ENCODE data around the gene RIT2. TPM values are rescaled to one million over a fixed set of nuclear protein-coding genes. Genes with fewer than 3 reads are reported as not detected.
A peak's percentile ranks its signal among the peaks of the same experiment; 100 is the strongest.

The RIT2 gene
- total RNA-seq, 1 donor, result not detected

GRCh38 chr18:43129946-43130524 lies 14.6 kb upstream of the RIT2 start:
- peak overlapping the region; percentile 42 for H3K4me3 ChIP-seq (ENCODE audit: low read depth, low read length)
- peak; percentile 24 for DNase-seq (ENCODE audit: low read depth)
- TF ChIP-seq, protein P1, sequence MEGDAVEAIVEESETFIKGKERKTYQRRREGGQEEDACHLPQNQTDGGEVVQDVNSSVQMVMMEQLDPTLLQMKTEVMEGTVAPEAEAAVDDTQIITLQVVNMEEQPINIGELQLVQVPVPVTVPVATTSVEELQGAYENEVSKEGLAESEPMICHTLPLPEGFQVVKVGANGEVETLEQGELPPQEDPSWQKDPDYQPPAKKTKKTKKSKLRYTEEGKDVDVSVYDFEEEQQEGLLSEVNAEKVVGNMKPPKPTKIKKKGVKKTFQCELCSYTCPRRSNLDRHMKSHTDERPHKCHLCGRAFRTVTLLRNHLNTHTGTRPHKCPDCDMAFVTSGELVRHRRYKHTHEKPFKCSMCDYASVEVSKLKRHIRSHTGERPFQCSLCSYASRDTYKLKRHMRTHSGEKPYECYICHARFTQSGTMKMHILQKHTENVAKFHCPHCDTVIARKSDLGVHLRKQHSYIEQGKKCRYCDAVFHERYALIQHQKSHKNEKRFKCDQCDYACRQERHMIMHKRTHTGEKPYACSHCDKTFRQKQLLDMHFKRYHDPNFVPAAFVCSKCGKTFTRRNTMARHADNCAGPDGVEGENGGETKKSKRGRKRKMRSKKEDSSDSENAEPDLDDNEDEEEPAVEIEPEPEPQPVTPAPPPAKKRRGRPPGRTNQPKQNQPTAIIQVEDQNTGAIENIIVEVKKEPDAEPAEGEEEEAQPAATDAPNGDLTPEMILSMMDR (IDR thresholded peaks at IDR 0.05; ENCODE audit: insufficient read depth, low read length), result no peak

- TF ChIP-seq, protein P1 (IDR thresholded peaks at IDR 0.05; ENCODE audit: insufficient read depth, low read length), result no peak
- DNase-seq (ENCODE audit: low read depth), result no peak
- H3K4me3 ChIP-seq (ENCODE audit: low read depth, low read length), result no peak overlapping the region
Measured at GRCh38 chr18:43125471-43125870, 10.0 kb upstream of the RIT2 start.

- TF ChIP-seq, protein P1 (IDR thresholded peaks at IDR 0.05; ENCODE audit: insufficient read depth, low read length), result no peak
- DNase-seq (ENCODE audit: low read depth), result no peak
- H3K4me3 ChIP-seq (ENCODE audit: low read depth, low read length), result no peak overlapping the region
Measured at GRCh38 chr18:43122955-43123354, 7.5 kb upstream of the RIT2 start.

DNA sequence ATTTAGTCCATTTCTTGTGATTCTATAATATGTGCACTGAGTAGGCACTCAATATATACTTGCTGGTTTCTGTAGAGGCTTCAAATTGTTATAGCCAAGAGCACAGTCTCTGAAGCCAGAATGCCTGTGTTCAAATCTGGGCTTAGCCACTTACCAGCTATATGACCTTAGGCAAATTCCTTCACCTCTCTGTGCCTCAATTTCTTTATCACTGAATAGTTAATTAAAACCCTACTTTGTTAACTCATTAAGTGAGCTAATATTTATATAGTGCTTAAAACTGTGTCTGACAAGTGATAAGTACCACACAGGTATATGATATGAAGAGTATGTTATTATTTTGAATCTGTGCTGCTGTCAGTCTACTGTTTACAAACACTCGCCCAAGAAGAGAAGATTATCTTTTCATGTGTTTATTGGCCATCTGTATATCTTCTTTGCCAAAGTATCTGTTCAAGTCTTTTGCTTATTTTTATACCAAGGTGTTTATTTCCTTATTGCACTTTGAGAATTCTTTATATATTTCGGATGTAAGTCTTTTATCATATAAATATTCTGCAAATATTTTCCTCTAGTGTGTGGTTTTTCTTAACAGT lies 1.3 kb upstream of the RIT2 start:
- TF ChIP-seq, protein P1 (IDR thresholded peaks at IDR 0.05; ENCODE audit: insufficient read depth, low read length), result no peak

GRCh38 chr18:43113220-43113895 lies 2.1 kb downstream of the RIT2 start:
- TF ChIP-seq, protein P1 (IDR thresholded peaks at IDR 0.05; ENCODE audit: insufficient read depth, low read length), result no peak
- H3K4me3 ChIP-seq (ENCODE audit: low read depth, low read length), result no peak overlapping the region
- no peak for DNase-seq (ENCODE audit: low read depth)

More for the DNA sequence above, 1.3 kb upstream of the RIT2 start:
- H3K4me3 ChIP-seq (ENCODE audit: low read depth, low read length), result no peak overlapping the region
- no peak for DNase-seq (ENCODE audit: low read depth)

- no peak for DNase-seq (ENCODE audit: low read depth)
- TF ChIP-seq, protein P1 (IDR thresholded peaks at IDR 0.05; ENCODE audit: insufficient read depth, low read length), result no peak
- H3K4me3 ChIP-seq (ENCODE audit: low read depth, low read length), result no peak overlapping the region
Measured at GRCh38 chr18:43108882-43109281, 6.6 kb downstream of the RIT2 start.
